ENCODE results near the gene LDB1. TPM values are rescaled to one million over a fixed set of nuclear protein-coding genes. Genes with fewer than 3 reads are reported as not detected.
A peak's percentile ranks its signal among the peaks of the same experiment; 100 is the strongest.

The LDB1 gene
- total RNA-seq, 1 experiment from 2014 or later = 63.9 TPM

DNA sequence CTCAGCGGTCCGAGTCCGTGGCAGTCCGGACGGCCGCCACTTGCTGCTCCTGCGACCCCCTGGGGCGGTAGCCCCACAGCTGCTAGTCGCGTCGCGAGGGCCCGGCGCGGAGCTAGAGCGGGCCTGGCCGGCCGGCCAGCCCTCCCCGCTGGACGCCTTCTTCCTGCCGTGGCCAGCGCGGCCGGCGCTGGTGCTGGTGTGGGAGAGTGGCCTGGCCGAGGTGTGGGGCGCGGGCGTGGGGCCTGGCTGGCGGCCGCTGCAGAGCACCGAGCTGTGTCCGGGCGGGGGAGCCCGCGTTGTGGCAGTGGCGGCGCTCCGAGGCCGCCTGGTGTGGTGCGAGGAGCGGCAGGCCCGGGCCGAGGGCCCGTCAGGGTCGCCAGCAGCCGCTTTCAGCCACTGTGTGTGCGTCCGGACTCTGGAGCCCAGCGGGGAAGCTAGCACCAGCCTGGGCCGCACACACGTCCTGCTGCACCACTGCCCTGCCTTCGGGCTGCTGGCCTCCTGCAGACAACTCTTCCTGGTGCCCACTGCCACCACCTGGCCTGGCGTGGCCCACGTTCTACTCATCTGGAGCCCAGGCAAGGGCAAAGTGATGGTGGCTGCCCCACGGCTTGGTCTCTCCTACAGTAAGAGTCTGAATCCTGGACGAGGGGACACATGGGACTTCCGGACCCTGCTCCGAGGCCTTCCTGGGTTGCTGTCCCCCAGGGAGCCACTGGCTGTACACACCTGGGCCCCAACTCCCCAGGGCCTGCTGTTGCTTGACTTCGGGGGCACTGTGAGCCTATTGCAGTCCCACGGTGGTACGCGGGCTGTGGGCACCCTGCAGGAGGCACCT, 54.4 kb downstream of the LDB1 start:
- TF ChIP-seq SIN3A (IDR thresholded peaks at IDR 0.05; ENCODE audit: low read depth) = no peak
- peak; percentile 98 for TF ChIP-seq ZFX (IDR thresholded peaks at IDR 0.05)
- TF ChIP-seq ZNF274 (IDR thresholded peaks at IDR 0.05; ENCODE audit: low read depth, low read length) = no peak
- no peak for TF ChIP-seq TCF7L2 (IDR thresholded peaks at IDR 0.05; ENCODE audit: borderline replicate concordance, extremely low read depth, insufficient read depth, insufficient read length)
- no peak for TF ChIP-seq SRF (IDR thresholded peaks at IDR 0.05; ENCODE audit: low read depth)
- no peak for TF ChIP-seq CBX3 (IDR thresholded peaks at IDR 0.05; ENCODE audit: low read depth)
- TF ChIP-seq SP1 (IDR thresholded peaks at IDR 0.05; ENCODE audit: low read depth) = no peak
- TF ChIP-seq EZH2 (IDR thresholded peaks at IDR 0.05) = no peak
- TF ChIP-seq JUND (IDR thresholded peaks at IDR 0.05) = no peak
- TF ChIP-seq POLR2A (IDR thresholded peaks at IDR 0.05; ENCODE audit: borderline replicate concordance, extremely low read depth, insufficient read depth, insufficient read length) = no peak
- no peak for TF ChIP-seq ELF1 (IDR thresholded peaks at IDR 0.05; ENCODE audit: borderline replicate concordance, low read depth)
- TF ChIP-seq, protein P1, sequence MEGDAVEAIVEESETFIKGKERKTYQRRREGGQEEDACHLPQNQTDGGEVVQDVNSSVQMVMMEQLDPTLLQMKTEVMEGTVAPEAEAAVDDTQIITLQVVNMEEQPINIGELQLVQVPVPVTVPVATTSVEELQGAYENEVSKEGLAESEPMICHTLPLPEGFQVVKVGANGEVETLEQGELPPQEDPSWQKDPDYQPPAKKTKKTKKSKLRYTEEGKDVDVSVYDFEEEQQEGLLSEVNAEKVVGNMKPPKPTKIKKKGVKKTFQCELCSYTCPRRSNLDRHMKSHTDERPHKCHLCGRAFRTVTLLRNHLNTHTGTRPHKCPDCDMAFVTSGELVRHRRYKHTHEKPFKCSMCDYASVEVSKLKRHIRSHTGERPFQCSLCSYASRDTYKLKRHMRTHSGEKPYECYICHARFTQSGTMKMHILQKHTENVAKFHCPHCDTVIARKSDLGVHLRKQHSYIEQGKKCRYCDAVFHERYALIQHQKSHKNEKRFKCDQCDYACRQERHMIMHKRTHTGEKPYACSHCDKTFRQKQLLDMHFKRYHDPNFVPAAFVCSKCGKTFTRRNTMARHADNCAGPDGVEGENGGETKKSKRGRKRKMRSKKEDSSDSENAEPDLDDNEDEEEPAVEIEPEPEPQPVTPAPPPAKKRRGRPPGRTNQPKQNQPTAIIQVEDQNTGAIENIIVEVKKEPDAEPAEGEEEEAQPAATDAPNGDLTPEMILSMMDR (IDR thresholded peaks at IDR 0.05 in 2 of 3, conservative IDR thresholded peaks at IDR 0.05 in 1 of 3; ENCODE audit: borderline replicate concordance in 1 of 3, insufficient read depth in 1 of 3, low read depth in 2 of 3, low read length in 2 of 3) = 0 out of 6 replicates have a peak, but pooled peaks of 1 of the 3 experiments have one; percentile 7
- ATAC-seq = peak; percentile 31
- ChIA-PET RAD21 (ENCODE audit: low non-redundant PET in 1 of 2, low total read pairs in 2 of 2, uncharacterized antibody in 2 of 2, unreplicated experiment in 2 of 2) (interaction anchor here in 1 of 2 experiments (1.1 kb wide), 1 partner anchor 225 kb away, joined by 3 read pairs; no protein-coding TSS in a partner anchor), POLR2A (interaction anchor here (0.6 to 1.0 kb wide), 2 partner anchors 48 to 226 kb away, joined by 3 to 4 read pairs; no protein-coding TSS in a partner anchor), CTCF (interaction anchor here (0.9 to 2.9 kb wide), 5 partner anchors 35 to 463 kb away, joined by 3 to 14 read pairs (median 3); no protein-coding TSS in a partner anchor)
- intact Hi-C loops (cut with micrococcal nuclease) = loop anchor here (1.0 kb wide), 1 partner anchor 87 kb away; the partner anchor contains the start of gene NOLC1
- H3K4me1 ChIP-seq (ENCODE audit: control insufficient read depth in 1 of 2, insufficient read depth in 2 of 2, low read length in 2 of 2) = peaks cover 12 to 22% of the 10 kb centered on the region in 2 experiments
- no TSS peak for BruUV-seq (replicated peaks)
- H3K36me3 ChIP-seq (ENCODE audit: control insufficient read depth in 1 of 2, insufficient read depth in 2 of 2, low read length in 2 of 2) = 0 out of 4 replicates have a peak, but pooled peaks cover 0 to 2% of the 10 kb centered on the region in 2 experiments
- H3K27ac ChIP-seq (ENCODE audit: low read depth, low read length) = peak overlapping the region; percentile 94
- H3K9me3 ChIP-seq (ENCODE audit: control insufficient read depth in 1 of 2, insufficient read depth in 1 of 2, low read depth in 1 of 2, low read length in 2 of 2) = no peaks in the 10 kb centered on the region
- H3K27me3 ChIP-seq (ENCODE audit: insufficient read depth, low read length) = no peaks in the 10 kb centered on the region
- H3K4me2 ChIP-seq (ENCODE audit: low read length) = peak overlapping the region; percentile 88
- peak overlapping the region; percentile 77 to 89 for H3K4me3 ChIP-seq (replicated peaks in 1 of 2; ENCODE audit: low read depth in 1 of 2, low read length in 2 of 2)
- no peak overlapping the region for H2AFZ ChIP-seq (ENCODE audit: low read depth, low read length, poor library complexity, severe bottlenecking)
- H3K9ac ChIP-seq (ENCODE audit: low read length) = peak overlapping the region; percentile 94
- H3K9me2 ChIP-seq (ENCODE audit: insufficient read depth) = no peaks in the 10 kb centered on the region
- DNase-seq (ENCODE audit: low read depth, low spot score) = no peak
- no peaks in the 10 kb centered on the region for H4K20me1 ChIP-seq (ENCODE audit: insufficient read depth)
- peaks cover 31% of the 10 kb centered on the region for H3K79me2 ChIP-seq (ENCODE audit: insufficient read depth, low read length)

All from HCT116 (cell line).